Left renal cortex interstitium (tissue), 4 donors: ENCODE data around the gene ROPN1. TPM values are rescaled to one million over a fixed set of nuclear protein-coding genes. Genes with fewer than 3 reads are reported as not detected.
"Not testable (repeated sequence)": the region's sequence is repeated elsewhere in the genome, so short reads cannot be mapped to it uniquely, and the experiment has no call there.

Source experiments
- DNase-seq, 4 donors: peaks; one replicate each; pipeline ENCODE4 v3.0.0-alpha.2; 2013; ENCODE audit warnings: low read depth in 4 of 4, low spot score in 2 of 4, missing footprints in 1 of 4
- polyA plus RNA-seq, 4 donors: library from polyadenylated mRNA; unstranded; fragments of 120-200 nt; gene quantifications; one replicate each; pipeline ENCODE4 v1.2.1, GENCODE V29; 2013; ENCODE audit not compliant: insufficient read length in 4 of 4

Gene ROPN1
- polyA plus RNA-seq: under 1 TPM; 0.09 to 0.37 (median 0.15) TPM

DNA sequence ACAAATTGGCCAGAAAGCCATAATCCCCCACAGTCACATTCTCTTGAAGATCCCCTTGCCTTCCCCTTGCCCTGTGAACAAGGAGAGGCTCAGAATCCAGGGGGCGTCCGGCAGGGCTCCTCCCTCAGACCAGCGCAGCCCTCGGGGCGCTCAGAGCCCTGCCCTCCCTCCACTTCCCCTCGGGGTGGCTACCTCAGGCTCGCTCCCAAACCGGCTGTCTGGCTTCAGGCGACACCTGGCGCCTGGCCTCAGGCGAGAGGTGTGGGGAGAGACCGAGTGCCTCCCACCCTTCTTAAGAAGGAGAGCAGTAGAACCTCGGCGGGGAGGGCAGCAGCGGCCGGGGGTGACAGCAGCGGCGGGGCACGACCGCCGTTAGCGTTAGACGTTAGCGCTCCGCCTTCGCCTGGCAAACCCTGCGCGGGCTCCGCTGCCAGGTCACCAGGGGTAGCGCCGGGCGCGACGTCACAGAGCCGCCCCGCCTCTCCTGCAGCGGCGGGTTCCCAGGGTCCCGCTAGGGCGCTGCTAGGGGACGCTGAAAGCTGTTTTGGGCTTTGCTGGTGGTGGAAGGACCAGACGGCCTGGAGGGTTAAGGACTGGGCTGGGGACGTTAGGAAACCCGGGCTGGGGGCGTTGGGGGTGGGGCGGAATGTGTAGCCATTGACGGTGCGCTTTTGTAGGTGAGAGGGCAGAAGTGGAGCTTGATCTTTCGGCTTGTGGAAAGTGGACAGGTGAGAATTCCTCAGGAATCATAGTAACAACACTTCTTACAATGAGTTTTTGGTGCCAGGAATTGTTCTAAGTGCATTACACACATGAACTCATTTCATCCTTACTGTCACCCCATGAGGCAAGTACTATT, at the start of gene ROPN1:
Gene ROPN1, minus strand, starts transcription at position 395 of the 859 bp plus-strand sequence. CDS start 11,643 bp downstream, outside the sequence.
- DNase-seq: not testable (repeated sequence)

DNA sequence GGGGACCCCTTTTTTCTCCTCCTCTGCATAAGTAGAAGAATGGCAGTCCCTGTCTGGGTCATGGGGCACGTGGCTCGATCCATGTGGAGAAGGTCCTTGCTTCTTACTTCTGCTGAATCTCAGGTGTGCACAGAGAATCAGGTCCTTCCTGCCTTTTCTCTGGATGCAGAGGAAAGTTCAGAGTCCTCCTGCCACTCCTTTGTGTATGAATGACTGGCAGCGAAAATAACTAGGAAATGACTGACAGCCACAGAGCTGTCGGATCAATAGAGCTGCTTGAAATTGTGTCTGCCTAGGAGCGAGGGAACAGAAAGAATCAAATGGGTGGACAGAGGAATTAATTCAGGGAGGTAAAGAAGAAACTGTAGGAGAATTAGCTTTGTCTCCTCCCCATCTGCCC, 49.6 kb upstream of the ROPN1 start:
- DNase-seq: no peak

- no peak for DNase-seq
These were observed 45.4 kb upstream of the ROPN1 start for GRCh38 chr3:124037326-124037725.

DNA sequence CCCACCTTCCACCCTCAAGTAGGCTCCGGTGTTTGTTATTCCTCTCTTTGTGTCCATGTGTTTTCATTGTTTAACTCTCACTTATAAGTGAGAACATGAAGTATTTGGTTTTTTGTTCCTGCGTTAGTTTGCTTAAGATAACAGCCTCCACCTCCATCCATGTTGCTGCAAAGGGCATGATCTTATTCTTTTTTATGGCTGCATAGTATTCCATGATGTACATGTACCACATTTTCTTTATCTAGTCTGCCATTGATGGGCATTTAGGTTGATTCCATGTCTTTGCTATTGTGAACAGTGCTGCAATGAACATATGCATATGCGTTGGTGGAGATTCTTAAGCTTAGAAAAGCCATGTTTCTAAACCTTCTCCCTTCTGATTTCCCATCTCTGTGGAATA, 44.3 kb upstream of the ROPN1 start:
- not testable (repeated sequence) for DNase-seq

DNA sequence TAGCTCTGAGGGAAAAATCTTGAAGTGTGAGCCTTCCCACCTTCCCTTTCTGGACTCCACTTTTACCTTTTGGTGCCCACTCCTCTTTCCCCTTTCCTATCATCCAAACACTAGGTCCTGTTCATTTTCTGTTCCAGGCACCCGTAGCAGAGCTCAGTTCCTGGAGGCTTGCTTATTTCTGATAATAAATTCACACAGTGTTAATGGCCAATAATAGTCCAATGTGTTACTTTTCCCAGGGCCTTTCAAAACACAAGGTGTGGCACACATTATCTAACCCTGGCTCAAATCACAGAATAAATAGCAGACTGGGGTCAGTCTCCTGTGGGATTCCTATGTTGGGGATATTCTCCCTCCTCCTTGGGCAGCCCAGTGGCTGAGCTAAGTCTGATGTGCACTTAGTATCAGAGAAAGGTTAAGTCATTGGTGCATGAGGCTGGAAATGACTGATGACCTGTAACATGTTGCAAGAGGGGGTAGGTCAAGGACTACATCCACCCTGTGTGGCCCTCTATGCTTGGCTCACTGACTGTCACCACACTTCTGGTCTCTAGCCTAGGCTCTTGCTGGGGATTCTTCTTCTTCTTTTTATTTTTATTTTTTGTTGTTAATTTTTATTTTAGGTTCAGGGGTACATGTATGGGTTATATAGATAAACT, 43.7 kb upstream of the ROPN1 start:
- DNase-seq: no peak

- DNase-seq: no peak
These were observed 42.9 kb upstream of the ROPN1 start for GRCh38 chr3:124034844-124035152.

GRCh38 chr3:124034016-124034843, 42.3 kb upstream of the ROPN1 start:
- DNase-seq: peak in 3 of 4 donors; percentile 18 to 31 (median 24)

DNA sequence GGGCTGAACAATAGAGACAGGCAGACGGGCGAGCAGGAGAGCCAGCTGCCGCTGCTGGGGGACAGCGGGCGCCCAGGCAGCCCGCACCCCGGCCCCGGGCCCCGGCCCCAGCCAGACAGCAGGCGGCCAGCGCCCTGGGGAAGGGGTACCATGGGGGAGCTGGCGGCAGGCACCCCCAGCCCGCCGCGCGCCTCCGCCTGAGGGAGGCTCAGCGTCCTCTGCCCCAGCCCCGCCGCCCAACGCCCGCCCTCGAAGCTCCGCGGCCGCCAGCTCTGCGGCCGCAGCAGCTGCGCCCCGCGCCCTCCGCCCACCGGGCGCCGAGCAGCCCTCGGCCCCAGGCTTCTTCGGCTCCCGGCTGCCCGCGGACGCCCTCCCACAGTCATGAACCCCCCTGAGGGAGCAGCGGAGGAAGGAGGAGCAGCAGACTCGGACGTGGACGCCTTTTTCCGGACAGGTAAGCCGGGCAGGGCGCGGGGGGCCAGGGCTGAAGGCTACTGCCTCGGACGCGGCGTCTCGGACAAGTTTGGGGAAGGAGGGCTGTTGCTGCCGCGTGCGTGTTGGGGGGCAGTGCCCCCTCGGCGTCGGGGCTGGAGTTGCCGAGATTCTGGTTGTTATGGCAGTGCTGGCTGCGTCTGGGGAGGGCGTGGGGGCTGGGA, 41.6 kb upstream of the ROPN1 start, which contains the start of gene KALRN:
Gene KALRN, plus strand, starts transcription at position 10 of the 656 bp plus-strand sequence.
- peak in 3 of 4 donors; percentile 15 to 28 (median 26) for DNase-seq

GRCh38 chr3:124032881-124033359, 41.0 kb upstream of the ROPN1 start:
- DNase-seq: peak in 3 of 4 donors; percentile 63 to 77 (median 75)

- DNase-seq: peak in 2 of 4 donors; percentile 16 to 41
These were observed 40.5 kb upstream of the ROPN1 start for GRCh38 chr3:124032311-124032880.

- DNase-seq: no peak
These were observed 34.6 kb upstream of the ROPN1 start for GRCh38 chr3:124026516-124026915.

- not testable (repeated sequence) for DNase-seq
These were observed 31.6 kb upstream of the ROPN1 start for GRCh38 chr3:124023531-124023930.

- no peak for DNase-seq
These were observed 27.4 kb upstream of the ROPN1 start for GRCh38 chr3:124019291-124019690.

DNA sequence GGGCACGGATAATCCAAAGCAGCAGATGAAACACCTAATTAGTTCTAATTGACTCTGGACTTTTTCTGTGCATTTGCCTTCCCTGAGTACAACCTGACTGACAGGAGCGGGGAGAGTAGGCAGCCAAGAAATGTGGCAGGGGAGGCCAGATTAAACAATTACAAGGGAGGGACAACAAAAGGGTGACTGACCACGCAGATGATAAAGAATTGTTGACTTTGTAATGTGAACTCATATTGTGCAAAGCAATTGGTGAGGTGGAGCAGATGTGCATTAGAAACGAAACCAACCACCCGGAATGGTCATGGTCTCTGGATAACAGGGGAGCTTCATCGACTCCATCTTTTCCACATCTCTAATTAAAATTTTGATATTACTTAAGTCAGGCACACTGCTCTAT, 25.6 kb upstream of the ROPN1 start:
- not testable (repeated sequence) for DNase-seq

DNA sequence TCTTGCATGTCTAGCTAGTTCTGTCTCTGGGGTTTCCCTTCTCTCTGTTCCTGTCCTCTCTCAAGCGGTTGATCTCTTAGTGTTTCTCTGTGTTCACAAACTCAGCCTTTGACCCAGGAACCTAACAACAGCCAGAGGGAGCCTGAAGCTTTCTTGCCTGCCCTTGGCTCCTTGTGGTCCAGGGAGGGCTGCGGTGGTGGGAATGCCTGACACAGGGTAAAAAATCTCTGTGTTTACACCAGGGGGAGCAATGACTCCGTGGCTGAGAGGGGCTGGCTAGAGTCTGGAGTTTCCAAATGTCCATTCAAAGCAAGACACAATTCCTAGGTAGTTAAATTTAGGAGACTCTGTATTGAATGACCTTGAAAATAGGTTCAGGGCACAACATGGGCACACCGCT, 24.6 kb upstream of the ROPN1 start:
- peak in 2 of 4 donors; percentile 23 to 24 for DNase-seq

DNA sequence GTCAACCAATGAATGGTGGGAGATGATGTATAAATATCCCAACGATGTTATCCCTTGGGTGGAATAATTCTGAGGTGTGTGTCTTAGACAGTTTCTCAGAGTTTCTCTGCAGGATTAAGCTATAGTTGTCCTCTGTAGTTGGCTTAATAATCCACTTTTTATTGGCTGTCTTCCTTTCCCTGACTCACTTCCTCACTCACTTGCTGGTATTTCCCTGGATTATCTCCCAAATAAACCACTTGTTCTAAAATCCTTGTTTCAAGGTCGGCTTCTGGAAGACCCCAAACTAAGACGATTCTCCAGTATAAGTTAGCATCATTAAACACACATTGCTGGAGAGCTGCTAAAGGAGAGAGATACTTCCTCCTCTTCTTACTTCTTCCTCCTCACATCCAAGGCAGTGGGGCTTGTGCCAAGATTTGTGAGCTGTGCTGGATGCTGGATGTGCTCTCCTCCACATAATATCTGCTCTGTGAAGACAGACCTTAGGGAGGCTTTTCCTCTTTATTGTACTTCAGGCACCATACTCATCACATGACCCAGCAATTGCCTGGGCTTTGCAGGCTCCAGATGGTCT, 22.5 kb upstream of the ROPN1 start:
- DNase-seq: no peak

- not testable (repeated sequence) for DNase-seq
These were observed 16.4 kb upstream of the ROPN1 start for GRCh38 chr3:124008321-124008720.

DNA sequence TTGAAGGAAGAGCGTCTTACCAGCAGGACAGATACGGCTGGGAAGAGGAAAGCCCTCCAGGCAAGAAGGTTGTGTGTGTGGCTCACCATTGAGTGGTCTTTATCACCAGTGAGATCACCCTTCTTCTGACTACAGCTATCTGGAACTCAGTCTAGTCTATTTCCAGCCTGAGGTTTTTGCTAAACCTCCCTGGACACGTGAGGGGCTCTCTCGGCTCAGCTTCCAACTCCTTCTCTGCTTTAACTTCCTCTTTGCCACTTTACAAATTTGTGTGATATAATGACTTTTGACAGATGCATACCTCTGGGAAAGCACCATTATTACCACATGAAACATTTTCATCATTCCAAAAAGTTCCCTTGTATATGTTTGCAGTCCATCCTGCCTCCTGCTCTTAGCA, 15.3 kb upstream of the ROPN1 start:
- DNase-seq: no peak

GRCh38 chr3:124002405-124003079, 10.6 kb upstream of the ROPN1 start:
- DNase-seq: not testable (repeated sequence)
